NCI-H510A (cell line): ENCODE data around the gene MYO1F.
"Not testable (repeated sequence)": the region's sequence is repeated elsewhere in the genome, so short reads cannot be mapped to it uniquely, and the experiment has no call there.

ENCODE experiments used
- DNase-seq: peaks from one replicate; lab custom pipeline; 2025; lab: John Stamatoyannopoulos, UW

Gene MYO1F

DNA sequence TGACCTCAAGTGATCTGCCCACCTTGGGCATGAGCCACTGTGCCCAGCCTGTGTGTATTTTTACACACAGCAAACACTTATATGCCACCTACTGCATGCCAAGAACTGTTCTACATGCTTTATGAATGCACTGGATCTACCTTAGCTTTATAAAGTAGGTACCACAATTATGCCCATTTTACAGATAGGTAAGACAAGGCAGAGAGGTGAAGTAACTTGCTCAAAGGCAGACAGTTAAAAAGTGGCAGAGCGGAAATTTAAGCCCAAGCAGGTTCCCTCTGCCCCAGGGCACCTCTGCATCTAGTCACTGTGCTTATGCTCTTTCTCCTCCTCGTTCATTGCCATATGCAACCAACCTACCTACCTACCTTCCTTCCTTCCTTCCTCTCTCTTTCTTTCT, 22.8 kb upstream of the MYO1F start:
- DNase-seq = no peak

GRCh38 chr19:8596168-8596567, 18.9 kb upstream of the MYO1F start:
- no peak for DNase-seq

DNA sequence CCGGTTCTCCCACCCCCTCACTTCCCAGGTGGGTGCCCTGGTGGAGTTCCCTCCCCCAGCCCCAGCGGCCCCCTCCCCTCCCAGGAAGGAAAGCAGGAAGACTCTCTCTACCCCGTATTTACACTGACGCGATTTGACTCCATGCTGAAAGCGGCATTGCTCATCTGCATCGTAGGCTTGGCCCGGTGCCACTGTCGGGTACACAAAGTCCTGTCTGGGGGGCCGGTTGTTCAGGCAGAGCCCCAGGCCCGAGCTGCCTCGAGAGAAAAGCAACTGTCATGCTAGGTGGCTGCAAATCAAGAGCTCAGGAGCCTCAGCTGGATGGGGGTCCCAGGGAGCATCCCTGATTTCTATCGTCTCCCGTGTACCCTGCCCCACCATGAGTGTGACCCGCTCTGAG, 18.4 kb upstream of the MYO1F start:
- DNase-seq = no peak

GRCh38 chr19:8593931-8594330, 16.7 kb upstream of the MYO1F start:
- no peak for DNase-seq

DNA sequence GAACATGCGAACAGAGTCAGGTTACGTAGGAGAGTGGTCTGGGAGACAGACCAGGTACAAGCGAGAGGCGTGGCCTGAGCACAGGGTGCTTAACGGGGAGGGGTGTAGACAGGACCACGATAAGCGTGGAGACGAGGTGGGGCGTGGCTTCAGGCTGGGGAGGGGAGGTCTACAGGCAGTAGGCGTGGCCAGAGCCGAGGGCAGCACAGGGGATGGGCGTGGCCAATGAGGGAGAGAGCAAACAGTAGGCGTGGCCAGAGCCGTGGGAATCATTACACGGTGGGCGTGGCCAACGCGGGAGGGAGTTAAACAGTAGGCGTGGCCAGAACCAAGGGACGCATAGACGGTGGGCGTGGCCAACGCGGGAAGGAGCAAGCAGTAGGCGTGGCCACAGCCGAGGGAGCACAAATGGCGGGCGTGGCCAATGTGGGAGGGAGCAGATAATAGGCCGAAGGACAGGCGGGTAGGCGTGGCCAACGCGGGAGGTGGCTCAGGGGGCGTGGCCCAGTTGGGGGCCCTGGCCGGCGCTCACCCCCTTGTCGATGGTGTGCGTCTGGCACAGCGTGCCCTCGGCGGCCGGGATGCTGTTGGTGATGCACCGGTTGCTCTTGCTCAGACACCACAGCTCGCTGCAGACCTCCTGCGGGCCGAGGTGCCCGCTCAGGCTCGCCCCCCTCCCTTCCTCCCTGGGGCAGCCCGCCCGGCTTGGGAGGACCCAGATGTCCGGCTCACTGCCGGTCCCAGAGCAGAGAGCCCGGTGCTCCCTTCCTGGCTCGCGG, 15.2 kb upstream of the MYO1F start:
- no peak for DNase-seq

DNA sequence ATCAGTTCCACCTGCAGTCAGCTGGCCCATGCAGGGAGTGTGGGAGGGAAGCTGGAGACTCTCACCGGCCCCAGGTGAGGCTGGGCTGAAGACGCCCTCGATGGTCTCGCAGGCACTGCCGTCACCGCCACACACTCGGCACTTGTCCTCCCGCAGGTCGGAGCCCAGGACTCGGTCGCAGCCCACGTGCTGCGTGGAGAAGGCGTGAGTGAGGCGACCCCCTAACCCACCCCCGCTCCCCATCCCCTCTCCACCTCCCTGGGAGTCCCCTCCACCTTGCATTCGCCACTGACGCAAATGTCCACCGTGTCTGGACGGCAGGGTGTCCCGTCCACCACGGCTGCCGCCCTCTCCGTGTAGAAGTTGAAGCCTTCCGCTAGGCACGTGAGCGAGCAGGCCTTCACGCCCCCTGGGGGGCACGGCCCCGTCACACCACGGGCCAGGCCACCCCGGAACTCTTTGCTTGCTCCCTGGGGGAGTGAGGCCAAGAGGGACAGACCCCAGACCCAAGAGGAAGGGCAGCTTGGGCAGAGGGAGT, 12.0 kb upstream of the MYO1F start:
- DNase-seq = no peak

GRCh38 chr19:8585894-8586750, 8.9 kb upstream of the MYO1F start:
- DNase-seq = peak; percentile 11

- DNase-seq = no peak
Measured at GRCh38 chr19:8584965-8585893, 8.0 kb upstream of the MYO1F start.

GRCh38 chr19:8580710-8581281, 3.6 kb upstream of the MYO1F start:
- no peak for DNase-seq

DNA sequence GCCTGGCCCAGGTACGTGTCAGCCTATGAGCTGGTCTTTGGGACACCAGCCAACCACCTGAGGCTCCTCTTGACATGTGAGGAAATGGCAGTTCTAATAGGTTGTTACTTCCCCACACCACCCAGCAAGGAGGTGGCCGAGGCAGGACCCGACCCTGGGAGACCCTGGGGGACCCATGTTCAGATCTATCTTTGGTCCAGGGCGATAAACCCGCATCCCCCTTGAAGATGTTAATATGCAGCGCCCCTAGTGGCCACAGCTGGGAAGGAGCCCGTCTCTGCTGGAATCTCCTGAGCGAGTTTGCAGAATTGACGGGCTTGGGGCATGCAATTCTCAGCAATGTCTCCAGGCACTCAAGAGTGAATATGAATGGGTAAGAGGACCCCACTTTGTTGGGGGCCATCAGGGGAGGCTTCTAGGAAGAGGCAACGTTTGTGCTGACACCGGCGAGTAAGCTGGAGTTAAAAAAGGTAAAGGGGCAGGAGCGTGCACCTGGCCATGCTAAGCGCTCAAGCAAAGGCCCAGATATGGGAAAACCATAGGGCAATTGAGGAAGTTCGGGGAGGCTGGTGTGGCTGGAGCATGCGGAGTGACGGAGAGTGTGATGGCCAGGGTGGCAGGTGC, 1.5 kb upstream of the MYO1F start:
- DNase-seq = no peak

- no peak for DNase-seq
Measured at GRCh38 chr19:8577741-8578140, 499 bp upstream of the MYO1F start.

GRCh38 chr19:8576273-8576993, 809 bp downstream of the MYO1F start:
- DNase-seq = no peak

DNA sequence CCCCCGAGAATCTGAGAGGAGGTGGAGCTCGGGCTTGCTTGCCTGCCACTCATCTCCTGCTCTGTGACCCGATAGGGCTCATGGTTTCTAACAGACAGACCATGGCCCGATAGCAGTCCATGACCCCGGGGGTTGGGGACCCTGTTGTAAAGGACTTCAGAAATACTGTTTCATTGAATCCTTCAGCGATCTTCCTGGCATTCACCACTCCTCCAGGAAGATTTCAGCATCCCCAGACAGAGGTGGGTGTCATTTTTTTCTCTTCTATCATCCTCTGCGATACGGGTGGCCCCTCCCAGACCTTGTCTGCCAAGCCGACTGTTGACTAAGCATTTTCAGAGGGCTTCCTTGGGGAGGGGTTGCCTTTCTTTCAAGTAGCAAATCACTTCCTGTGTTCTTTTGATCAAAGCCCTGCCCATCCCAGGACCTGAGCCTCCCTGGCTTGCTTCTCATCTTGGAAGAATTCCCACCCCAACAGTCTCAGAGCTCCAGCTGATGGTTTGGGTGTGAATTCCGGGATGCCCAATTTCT, 1.7 kb downstream of the MYO1F start:
- no peak for DNase-seq

- not testable (repeated sequence) for DNase-seq
Measured at GRCh38 chr19:8574619-8574922, 2.7 kb downstream of the MYO1F start.

GRCh38 chr19:8573316-8573715, 3.9 kb downstream of the MYO1F start:
- DNase-seq = no peak

DNA sequence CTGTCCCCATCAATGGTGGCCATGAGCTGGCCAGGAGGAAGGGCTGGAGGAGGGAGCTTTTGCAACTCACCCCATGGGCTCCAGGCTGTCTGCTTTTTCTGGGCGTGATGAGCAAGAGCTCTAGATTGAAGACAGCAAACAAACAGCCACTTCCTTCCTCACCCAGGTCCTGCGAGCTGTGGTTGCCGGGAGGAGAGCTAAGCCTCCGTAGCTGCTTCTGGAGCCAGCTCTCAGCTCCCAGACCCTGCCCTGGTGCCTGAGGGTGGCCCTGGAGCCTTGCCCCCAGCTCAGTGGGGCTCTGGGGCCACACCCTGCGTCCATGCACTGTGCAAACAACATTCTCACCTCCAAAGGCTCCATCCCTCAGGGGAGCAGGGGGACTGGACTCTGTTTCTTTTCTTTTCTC, 6.2 kb downstream of the MYO1F start:
- no peak for DNase-seq

DNA sequence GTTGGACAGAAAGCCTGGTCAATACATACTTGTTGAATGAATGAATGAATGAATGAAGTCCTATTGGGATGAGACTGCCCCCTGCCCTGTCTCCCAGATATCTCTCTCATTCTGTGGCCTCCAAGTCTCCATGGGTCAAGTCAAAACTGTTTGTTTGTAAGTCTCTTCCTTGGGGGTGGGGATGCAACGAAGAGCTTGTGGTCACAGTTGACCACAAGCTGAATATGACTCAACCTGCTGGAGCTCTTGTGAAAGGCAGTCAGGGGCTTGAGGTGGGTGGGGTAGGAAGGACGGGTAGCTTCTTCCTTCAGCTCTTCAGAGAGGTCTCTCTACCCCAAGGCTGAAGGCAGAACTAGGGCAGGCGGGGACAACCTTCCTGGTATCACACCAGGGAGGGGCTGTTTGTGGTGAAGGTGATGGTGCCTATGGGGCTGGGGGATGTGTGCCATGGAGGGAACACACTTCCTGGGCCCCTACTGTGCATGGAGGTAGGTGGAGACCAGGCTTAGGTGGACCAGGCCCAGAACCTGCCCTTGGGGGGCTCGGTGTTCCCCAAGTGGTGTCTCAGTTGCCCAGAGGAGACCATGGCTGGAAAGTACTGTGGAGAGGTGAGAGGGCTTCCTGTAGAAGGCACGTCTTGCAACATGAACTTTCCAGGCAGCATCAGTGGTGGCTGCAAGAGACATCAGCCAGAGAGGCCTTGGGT, 8.0 kb downstream of the MYO1F start:
- DNase-seq = no peak

DNA sequence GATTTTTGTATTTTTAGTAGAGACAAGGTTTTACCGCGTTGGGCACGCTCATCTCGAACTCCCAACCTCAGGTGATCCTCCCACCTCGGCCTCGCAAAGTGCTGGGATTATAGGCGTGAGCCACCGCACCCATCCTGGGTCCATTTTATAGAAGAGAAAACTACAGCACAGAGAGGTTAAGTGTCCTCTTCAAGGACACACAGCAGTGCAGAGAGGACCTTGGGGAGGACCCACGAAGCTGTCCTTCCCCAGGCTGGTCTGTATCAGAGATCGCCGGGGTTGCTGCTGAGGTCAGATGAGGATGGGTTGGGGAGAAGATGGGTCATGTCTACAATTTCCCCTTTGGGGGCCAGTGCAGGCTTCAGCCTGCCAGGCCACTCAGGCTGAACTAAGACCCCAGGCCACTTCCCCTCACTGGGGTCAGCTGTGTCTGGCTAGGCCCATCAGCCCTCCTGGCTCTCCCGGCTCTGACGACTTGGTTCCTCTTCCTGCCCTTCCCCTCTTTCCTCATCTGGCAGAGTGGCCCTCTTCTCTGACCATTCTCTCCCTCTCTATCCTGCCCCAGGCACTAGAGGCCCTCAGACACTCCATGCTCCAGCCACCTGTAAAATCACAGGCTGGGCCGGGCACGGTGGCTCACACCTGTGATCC, 9.6 kb downstream of the MYO1F start:
- DNase-seq = no peak

GRCh38 chr19:8566855-8567254, 10.4 kb downstream of the MYO1F start:
- DNase-seq = no peak
